Transverse colon (tissue), 4 donors: ENCODE measurements around the gene DTNBP1.

Experiments
- CTCF ChIP-seq, 5 experiments: fragments of 200-600 bp in 3 of 5; fragments of 450-650 bp in 2 of 5; sonication (generic) in 3 of 5; IDR thresholded peaks; 1 replicate in 2 of 5; 2 replicates in 3 of 5; pipeline ENCODE4 v1.5.1; 2016 to 2017; ENCODE audit warnings: antibody characterized with exemption in 5 of 5, inconsistent platforms in 3 of 5, mild to moderate bottlenecking in 2 of 5, moderate library complexity in 1 of 5
- EP300 ChIP-seq: sonication (generic); formaldehyde crosslinking; IDR thresholded peaks from one replicate; pipeline ENCODE4 v1.6.1; 2017; ENCODE audit warnings: antibody characterized with exemption, low read depth
- POLR2A ChIP-seq: fragments of 450-650 bp; IDR thresholded peaks from one replicate; pipeline ENCODE4 v1.6.1; 2016; ENCODE audit warnings: antibody characterized with exemption, mild to moderate bottlenecking, moderate library complexity
- POLR2AphosphoS5 ChIP-seq, 3 donors: sonication (generic); formaldehyde crosslinking; IDR thresholded peaks; one replicate each; pipeline ENCODE4 v1.6.1; 2016; ENCODE audit warnings: antibody characterized with exemption in 3 of 3

GRCh38 chr6:15513131-15513771, 149.6 kb downstream of the DTNBP1 start:
- TF ChIP-seq CTCF (IDR thresholded peaks at IDR 0.05) (no peak), POLR2A (no peak), EP300 (no peak), POLR2AphosphoS5 (IDR thresholded peaks at IDR 0.05) (no peak)
